ENCODE measurements around the gene CERS6.

GRCh38 chr2:168601741-168602140 is 145.7 kb downstream of the CERS6 start:
- no peak for TF ChIP-seq TCF4 (CRISPR knock-in tag; IDR thresholded peaks at IDR 0.05; ENCODE audit: borderline replicate concordance)
- no peak for TF ChIP-seq BACH2 (CRISPR knock-in tag; IDR thresholded peaks at IDR 0.05; ENCODE audit: borderline replicate concordance)
- no peak for TF ChIP-seq CREB5 (CRISPR knock-in tag; IDR thresholded peaks at IDR 0.05; ENCODE audit: low read depth)
- TF ChIP-seq RARB (CRISPR knock-in tag; IDR thresholded peaks at IDR 0.05), result no peak
- TF ChIP-seq PATZ1 (CRISPR knock-in tag; IDR thresholded peaks at IDR 0.05; ENCODE audit: borderline replicate concordance), result no peak
- TF ChIP-seq GLIS3 (CRISPR knock-in tag; IDR thresholded peaks at IDR 0.05), result no peak
- no peak for TF ChIP-seq CSDC2 (CRISPR knock-in tag; IDR thresholded peaks at IDR 0.05)
- TF ChIP-seq ISL1 (CRISPR knock-in tag; IDR thresholded peaks at IDR 0.05), result no peak
- no peak for TF ChIP-seq CSRNP3 (CRISPR knock-in tag; IDR thresholded peaks at IDR 0.05)
- TF ChIP-seq TOX (CRISPR knock-in tag; IDR thresholded peaks at IDR 0.05; ENCODE audit: borderline replicate concordance), result no peak
- TF ChIP-seq OSR1 (CRISPR knock-in tag; IDR thresholded peaks at IDR 0.05), result no peak
- no peak for TF ChIP-seq ZC3H10 (CRISPR knock-in tag; IDR thresholded peaks at IDR 0.05)
- TF ChIP-seq ZFP30 (CRISPR knock-in tag; IDR thresholded peaks at IDR 0.05), result no peak
- TF ChIP-seq ZFP3 (CRISPR knock-in tag; IDR thresholded peaks at IDR 0.05), result no peak
